ENCODE measurements around the gene THTPA. TPM values are rescaled to one million over a fixed set of nuclear protein-coding genes. Genes with fewer than 3 reads are reported as not detected.

Gene THTPA
- total RNA-seq, 4 donors from 2014 or later, result 6.4 to 16.8 (median 15.2) TPM

- H3K27me3 ChIP-seq, result no peaks in the 10 kb centered on the region
- intact Hi-C loops (cut with DNase I; ENCODE audit: low total_unique reads), result no loop called here
- H3K36me3 ChIP-seq, result no peaks in the 10 kb centered on the region
- H3K4me1 ChIP-seq, result peaks cover 4 to 9% of the 10 kb centered on the region in 2 donors
- H3K27ac ChIP-seq, result no peak overlapping the region
- no peak overlapping the region for H3K4me3 ChIP-seq
- TF ChIP-seq CTCF (IDR thresholded peaks at IDR 0.05) (peak; percentile 47 to 79 (median 55)), POLR2A (IDR thresholded peaks at IDR 0.05) (no peak)
- no peak for DNase-seq
- H3K9me3 ChIP-seq, result no peaks in the 10 kb centered on the region
Measured at GRCh38 chr14:23559010-23559925, 3.2 kb downstream of the THTPA start.

GRCh38 chr14:23559926-23560520, 4.0 kb downstream of the THTPA start:
- no peak overlapping the region for H3K27ac ChIP-seq
- DNase-seq, result no peak
- H3K4me1 ChIP-seq, result peaks cover 4 to 9% of the 10 kb centered on the region in 2 donors
- H3K27me3 ChIP-seq, result no peaks in the 10 kb centered on the region
- H3K9me3 ChIP-seq, result no peaks in the 10 kb centered on the region
- no peak for TF ChIP-seq POLR2A (IDR thresholded peaks at IDR 0.05)
- no peak for TF ChIP-seq CTCF (IDR thresholded peaks at IDR 0.05)
- no peak overlapping the region for H3K4me3 ChIP-seq
- H3K36me3 ChIP-seq, result no peaks in the 10 kb centered on the region
- intact Hi-C loops (cut with DNase I; ENCODE audit: low total_unique reads), result loop anchor here (5.0 kb wide), 1 partner anchor 83 kb away; no protein-coding TSS in a partner anchor

GRCh38 chr14:23561259-23561658, 5.2 kb downstream of the THTPA start:
- intact Hi-C loops (cut with DNase I; ENCODE audit: low total_unique reads), result loop anchor here (5.0 kb wide), 1 partner anchor 84 kb away; no protein-coding TSS in a partner anchor
- Histone ChIP-seq H3K9me3 (no peaks in the 10 kb centered on the region), H3K4me1 (peaks cover 4 to 9% of the 10 kb centered on the region in 2 donors), H3K27ac (no peak overlapping the region), H3K36me3 (no peaks in the 10 kb centered on the region), H3K27me3 (no peaks in the 10 kb centered on the region), H3K4me3 (no peak overlapping the region)
- TF ChIP-seq CTCF (IDR thresholded peaks at IDR 0.05), result no peak
- no peak for TF ChIP-seq POLR2A (IDR thresholded peaks at IDR 0.05)
- DNase-seq, result no peak

- intact Hi-C loops (cut with DNase I; ENCODE audit: low total_unique reads), result loop anchor here (5.0 kb wide), 1 partner anchor 85 kb away; no protein-coding TSS in a partner anchor
- TF ChIP-seq CTCF (IDR thresholded peaks at IDR 0.05) (no peak), POLR2A (IDR thresholded peaks at IDR 0.05) (no peak)
- Histone ChIP-seq H3K27ac (no peak overlapping the region), H3K4me1 (peaks cover 0 to 2% of the 10 kb centered on the region in 2 donors), H3K36me3 (no peaks in the 10 kb centered on the region), H3K27me3 (no peaks in the 10 kb centered on the region), H3K9me3 (no peaks in the 10 kb centered on the region), H3K4me3 (no peak overlapping the region)
- no peak for DNase-seq
Measured at GRCh38 chr14:23561873-23562821, 6.1 kb downstream of the THTPA start.

Measured in uterus (tissue), 4 donors.